GM12865 (cell line): ENCODE results near the gene TRIM62.

Experiments used
- DNase-seq: peaks from one replicate; pipeline ENCODE4 v3.0.0; 2010; ENCODE audit warnings: low read depth
- H3K4me3 ChIP-seq: 2 replicates; pipeline ENCODE4 v1.5.1; 2011; ENCODE audit warnings: mild to moderate bottlenecking, low read depth, low read length, control low read depth
- CTCF ChIP-seq: IDR thresholded peaks from 2 replicates; pipeline ENCODE4 v1.5.1; 2011; ENCODE audit warnings: low read length, control low read depth, low read depth, inconsistent platforms; ENCODE audit not compliant: insufficient read depth; ENCODE audit errors: missing control alignments

The TRIM62 gene

DNA sequence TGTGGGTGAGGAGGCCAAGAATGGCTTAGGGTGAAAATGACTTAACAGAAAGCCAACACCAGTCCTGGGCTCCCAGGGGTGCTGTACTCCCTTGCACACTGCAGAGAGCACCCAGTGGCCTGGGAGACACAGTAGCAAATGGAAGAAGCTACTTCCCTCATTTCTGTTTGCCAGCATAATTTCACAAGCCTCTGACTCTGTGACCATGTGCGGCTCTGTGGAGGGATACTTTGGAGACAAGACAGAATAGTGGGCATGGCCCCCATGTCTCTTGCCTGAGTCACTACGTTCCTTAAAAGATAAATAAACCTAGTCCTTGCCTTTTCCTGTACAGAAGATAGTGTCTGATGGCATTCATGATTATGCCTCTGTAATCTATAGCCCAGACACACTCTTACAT is 38.1 kb downstream of the TRIM62 start:
- DNase-seq = no peak
- no peak for TF ChIP-seq CTCF

GRCh38 chr1:33143176-33143575 is 38.7 kb downstream of the TRIM62 start:
- TF ChIP-seq CTCF = no peak
- no peak overlapping the region for H3K4me3 ChIP-seq
- DNase-seq = no peak

More for the DNA sequence above, 38.1 kb downstream of the TRIM62 start:
- no peak overlapping the region for H3K4me3 ChIP-seq

DNA sequence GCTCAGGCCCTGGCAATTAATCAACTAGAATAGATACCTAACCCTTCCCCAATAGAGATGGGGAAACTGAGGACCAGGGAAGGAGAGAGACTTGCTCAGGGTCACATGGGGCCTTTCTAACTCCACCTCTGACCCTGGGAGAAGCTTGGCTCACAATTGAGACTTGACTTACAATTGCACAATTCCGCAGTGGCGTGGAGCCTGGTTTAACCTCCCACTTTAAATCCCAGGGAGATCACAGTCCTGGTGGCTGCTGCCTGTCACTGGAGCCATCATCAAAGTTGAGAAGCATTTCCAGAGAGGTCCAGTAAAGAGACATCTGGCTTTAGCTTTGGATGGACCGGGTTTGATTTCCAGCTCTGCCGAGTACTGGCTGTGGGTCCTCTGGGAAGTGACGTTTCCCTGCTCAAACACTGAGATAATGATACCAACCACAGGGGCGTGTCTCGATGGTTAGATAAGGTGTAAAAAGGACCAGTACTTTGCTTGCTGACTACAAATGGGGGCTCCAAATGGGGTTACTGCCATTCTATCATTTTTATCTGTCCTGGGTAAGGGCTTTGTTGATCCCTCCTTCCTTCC is 39.3 kb downstream of the TRIM62 start:
- no peak for DNase-seq
- no peak overlapping the region for H3K4me3 ChIP-seq
- TF ChIP-seq CTCF = no peak

- no peak overlapping the region for H3K4me3 ChIP-seq
- TF ChIP-seq CTCF = no peak
- no peak for DNase-seq
Measured at GRCh38 chr1:33141781-33142180, 40.1 kb downstream of the TRIM62 start.

GRCh38 chr1:33141216-33141615 is 40.6 kb downstream of the TRIM62 start:
- TF ChIP-seq CTCF = no peak
- DNase-seq = no peak
- no peak overlapping the region for H3K4me3 ChIP-seq

DNA sequence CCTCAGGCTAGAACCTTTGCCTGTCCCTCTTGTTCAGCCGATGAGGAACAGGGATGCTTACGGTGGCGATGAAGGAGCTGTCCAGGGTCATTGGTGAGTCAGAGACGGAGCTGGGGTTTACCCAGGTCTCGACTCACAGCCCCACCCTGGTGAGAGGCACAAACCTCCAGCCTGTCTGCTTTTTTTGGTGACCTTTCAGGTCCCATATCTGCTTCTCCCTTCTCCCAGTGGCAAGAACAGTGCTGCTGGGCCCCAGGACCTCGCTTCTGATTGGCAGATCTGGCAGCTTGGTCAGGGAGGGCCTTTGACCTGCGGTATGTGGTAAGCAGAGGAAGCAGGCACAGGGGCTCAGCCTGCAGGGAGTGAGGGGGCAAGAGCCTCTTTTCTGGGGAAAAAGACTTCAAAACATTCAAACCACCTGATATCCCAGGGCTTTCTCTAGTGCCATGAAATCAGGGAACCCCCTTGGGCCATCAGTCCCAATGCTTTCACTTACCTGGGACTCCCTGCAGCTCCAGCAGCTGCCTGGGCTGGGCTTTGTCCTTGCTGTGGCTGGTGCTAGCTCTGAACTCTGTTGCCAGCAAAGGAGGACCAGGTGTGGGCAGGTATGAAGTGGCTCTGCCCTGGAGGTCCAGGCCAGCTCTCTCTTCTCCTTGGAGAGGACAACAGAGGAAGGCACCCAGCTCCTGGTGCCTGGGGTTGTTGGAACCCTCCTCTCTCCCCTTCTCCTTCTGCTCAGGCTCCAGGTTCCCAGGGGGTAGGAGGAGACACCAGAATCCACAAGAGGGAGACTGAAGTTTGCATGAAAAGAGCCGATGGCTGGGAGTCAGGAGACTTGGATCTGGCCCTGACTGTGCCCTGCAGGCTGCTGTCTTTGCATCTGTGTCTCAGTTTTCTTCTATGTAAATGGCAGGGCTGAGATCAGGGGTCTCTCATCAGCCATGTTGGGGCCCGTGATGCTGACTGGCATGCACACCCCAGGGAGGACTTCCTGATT is 41.4 kb downstream of the TRIM62 start:
- no peak for DNase-seq
- TF ChIP-seq CTCF = no peak
- no peak overlapping the region for H3K4me3 ChIP-seq
